Ovary (tissue), 3 donors: Measurements from ENCODE around the gene TRPM3.

Experiments used
- EP300 ChIP-seq: sonication (generic); formaldehyde crosslinking; IDR thresholded peaks from one replicate; pipeline ENCODE4 v1.6.1; 2017; ENCODE audit warnings: antibody characterized with exemption
- POLR2A ChIP-seq: fragments of 450-650 bp; IDR thresholded peaks from one replicate; pipeline ENCODE4 v1.6.1; 2017; ENCODE audit warnings: antibody characterized with exemption, mild to moderate bottlenecking, moderate library complexity
- TF ChIP-seq, protein P1 (sequence below), 3 donors: fragments of 450-650 bp in 2 of 3; fragments of 200-600 bp in 1 of 3; IDR thresholded peaks; one replicate each; pipeline versions ENCODE4 v1.5.1 to v1.8.0; 2016 to 2022; ENCODE audit warnings: antibody characterized with exemption in 3 of 3, mild to moderate bottlenecking in 1 of 3
- donor health status: DM: no; HTN: no; CAD: no.

DNA sequence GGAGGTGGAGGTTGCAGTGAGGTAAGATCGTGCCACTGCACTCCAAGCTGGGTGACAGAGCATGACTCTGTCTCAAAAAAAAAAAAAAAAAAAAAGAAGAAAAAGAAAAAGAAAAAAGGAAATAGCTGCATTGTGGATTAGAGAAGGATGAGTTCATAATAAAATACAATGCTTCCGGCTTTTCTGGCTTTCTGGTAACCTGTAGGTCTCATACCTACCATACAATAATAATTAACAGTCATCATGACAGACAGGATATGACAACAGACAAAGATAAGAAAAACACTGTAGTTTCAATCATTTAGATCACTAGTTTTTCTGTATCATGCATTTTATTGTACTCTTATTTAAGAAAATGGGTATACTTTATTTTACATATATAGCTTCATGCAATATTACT lies 40.7 kb upstream of the TRPM3 start:
- no peak for TF ChIP-seq EP300
- TF ChIP-seq, protein P1, sequence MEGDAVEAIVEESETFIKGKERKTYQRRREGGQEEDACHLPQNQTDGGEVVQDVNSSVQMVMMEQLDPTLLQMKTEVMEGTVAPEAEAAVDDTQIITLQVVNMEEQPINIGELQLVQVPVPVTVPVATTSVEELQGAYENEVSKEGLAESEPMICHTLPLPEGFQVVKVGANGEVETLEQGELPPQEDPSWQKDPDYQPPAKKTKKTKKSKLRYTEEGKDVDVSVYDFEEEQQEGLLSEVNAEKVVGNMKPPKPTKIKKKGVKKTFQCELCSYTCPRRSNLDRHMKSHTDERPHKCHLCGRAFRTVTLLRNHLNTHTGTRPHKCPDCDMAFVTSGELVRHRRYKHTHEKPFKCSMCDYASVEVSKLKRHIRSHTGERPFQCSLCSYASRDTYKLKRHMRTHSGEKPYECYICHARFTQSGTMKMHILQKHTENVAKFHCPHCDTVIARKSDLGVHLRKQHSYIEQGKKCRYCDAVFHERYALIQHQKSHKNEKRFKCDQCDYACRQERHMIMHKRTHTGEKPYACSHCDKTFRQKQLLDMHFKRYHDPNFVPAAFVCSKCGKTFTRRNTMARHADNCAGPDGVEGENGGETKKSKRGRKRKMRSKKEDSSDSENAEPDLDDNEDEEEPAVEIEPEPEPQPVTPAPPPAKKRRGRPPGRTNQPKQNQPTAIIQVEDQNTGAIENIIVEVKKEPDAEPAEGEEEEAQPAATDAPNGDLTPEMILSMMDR (IDR thresholded peaks at IDR 0.05): no peak
- no peak for TF ChIP-seq POLR2A
